LNCaP clone FGC (cell line): ENCODE measurements around the gene GJB6.

Experiments
- DNase-seq: peaks from one replicate; pipeline ENCODE4 v3.0.0-alpha.2; 2011; ENCODE audit warnings: low read depth
- H3K4me3 ChIP-seq: 2 replicates; pipeline ENCODE4 v1.5.1; 2011; ENCODE audit warnings: mild to moderate bottlenecking, low read depth, low read length, control low read depth
- TF ChIP-seq, protein P1 (sequence below): IDR thresholded peaks from 2 replicates; pipeline ENCODE4 v1.5.1; 2012; ENCODE audit warnings: mild to moderate bottlenecking; ENCODE audit not compliant: control insufficient read depth, insufficient read depth; ENCODE audit errors: extremely low read depth

The GJB6 gene

DNA sequence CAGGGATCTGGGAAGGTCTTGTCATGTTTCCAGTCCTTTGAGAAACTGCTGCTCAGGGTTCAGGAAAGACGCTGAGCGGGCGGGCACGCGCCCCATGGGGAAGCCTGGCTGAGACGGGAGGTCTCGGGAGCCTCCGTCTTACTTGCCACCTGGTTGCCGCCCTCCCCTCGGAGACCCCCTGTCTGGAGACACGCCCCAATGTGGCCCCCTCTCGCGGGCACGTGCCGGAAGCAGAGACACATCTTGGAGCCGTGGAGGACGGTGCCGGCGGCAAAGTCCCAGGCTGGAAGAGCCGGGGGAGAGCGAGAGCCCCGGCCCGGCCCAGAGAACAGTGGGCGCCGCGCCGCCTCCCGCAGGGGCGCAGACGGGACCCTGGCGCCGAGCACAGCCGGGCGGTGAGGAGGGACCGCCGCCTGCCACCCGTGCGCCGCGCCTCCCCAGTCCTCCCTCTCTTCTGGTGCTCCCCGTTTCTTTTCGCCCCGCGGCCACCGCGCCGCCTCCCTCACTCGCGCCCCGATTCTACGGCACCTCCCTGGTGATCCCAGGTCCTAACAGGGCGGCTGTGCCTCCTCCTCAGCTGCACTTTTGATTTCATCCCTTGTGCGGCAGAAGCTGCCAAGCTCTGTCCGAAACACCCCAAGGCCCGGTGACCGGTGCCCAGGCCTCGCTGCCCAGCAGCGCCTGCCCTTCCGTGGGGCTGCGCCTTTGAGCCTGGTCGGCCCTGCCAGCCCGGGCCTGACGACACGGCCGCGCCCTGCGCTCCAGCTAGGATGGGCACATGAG, 54.9 kb downstream of the GJB6 start:
- no peak for DNase-seq
- TF ChIP-seq, protein P1, sequence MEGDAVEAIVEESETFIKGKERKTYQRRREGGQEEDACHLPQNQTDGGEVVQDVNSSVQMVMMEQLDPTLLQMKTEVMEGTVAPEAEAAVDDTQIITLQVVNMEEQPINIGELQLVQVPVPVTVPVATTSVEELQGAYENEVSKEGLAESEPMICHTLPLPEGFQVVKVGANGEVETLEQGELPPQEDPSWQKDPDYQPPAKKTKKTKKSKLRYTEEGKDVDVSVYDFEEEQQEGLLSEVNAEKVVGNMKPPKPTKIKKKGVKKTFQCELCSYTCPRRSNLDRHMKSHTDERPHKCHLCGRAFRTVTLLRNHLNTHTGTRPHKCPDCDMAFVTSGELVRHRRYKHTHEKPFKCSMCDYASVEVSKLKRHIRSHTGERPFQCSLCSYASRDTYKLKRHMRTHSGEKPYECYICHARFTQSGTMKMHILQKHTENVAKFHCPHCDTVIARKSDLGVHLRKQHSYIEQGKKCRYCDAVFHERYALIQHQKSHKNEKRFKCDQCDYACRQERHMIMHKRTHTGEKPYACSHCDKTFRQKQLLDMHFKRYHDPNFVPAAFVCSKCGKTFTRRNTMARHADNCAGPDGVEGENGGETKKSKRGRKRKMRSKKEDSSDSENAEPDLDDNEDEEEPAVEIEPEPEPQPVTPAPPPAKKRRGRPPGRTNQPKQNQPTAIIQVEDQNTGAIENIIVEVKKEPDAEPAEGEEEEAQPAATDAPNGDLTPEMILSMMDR, result no peak
- H3K4me3 ChIP-seq, result no peak overlapping the region

GRCh38 chr13:20175907-20176652, 56.0 kb downstream of the GJB6 start:
- no peak overlapping the region for H3K4me3 ChIP-seq
- no peak for DNase-seq
- TF ChIP-seq, protein P1, result no peak

DNA sequence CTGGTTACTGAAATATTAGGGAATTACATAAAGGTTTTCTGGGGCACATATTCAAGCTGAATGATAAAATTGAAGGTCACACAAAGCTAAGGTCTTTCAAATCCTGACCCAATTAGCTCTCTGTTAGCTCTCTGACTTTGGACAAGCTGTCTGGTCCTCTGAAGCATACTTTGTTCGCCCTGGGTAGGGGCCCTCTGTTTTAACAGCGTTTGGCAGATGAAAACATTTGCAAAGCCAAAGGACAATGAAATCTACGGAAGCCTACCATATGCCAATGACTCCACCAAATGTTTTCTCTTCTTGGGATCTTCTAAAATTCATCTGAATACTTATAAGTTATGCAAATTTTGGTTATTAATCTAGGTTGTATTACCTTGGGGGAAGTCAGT, 56.7 kb downstream of the GJB6 start:
- TF ChIP-seq, protein P1, result no peak
- no peak overlapping the region for H3K4me3 ChIP-seq
- DNase-seq, result no peak

DNA sequence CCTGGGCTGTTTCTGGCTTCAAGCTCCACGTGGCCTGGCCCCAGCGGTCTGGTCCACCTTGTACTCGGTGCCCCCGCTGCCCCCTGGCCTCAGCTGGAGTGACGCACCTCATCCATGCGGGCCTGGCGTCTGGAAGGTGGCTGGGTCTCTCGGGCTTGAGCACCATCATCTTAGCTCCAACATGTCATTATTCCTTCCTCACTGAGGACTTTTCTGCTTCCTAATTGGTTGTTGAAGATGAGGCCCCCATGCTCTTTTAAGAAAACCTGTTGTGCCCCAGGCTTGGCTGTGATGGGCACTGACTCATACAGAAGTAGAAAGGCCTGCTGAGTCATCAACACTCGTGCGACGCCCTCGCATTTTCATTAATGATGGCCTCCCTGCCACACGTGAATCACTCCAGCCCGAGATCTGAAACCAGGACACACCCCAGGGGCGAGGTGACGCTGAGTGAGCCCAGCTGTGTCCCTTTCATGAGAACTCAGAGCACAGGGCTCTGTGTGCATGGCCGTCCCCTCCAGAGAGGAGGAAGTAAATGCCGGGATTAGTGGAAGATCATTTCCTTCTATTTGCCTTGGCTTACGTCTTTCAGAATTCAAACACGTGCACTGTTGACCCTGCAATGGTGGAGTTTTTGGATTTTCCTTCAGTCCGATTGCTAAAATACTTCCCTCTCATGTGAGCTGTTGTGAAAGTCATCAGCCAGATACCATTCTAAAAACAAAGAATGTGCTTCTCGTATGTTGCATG, 57.3 kb downstream of the GJB6 start:
- no peak overlapping the region for H3K4me3 ChIP-seq
- TF ChIP-seq, protein P1, result no peak
- no peak for DNase-seq

DNA sequence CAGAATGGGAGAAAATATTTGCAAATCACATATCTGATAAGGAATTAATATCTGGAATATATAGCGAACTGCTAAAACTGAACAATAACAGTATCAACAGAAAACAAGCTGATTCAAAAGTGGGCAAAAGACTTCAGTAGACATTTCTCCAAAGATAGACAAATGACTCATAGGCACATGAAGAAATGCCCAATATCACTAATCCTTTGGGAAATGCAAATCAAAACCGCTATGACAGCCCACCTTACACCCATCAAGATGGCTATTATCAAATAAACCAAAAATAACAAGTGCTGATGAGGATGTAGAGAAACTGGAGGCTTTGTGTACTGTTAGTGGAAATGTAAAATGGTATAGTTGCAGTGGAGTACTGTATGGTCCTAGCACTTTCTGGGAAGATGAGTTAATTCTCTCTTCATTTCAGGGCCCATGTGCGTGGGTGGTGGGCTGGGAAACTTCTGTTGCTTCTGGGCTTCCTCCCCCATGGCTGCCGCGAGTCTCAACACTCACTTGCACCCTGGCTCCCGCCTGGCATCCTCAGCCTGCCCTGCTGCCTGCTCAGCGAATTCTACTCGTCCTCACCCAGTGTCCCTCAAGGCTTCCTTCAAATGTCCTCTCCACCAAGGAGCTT, 58.9 kb downstream of the GJB6 start:
- H3K4me3 ChIP-seq, result no peak overlapping the region
- TF ChIP-seq, protein P1, result no peak
- no peak for DNase-seq
